GM06990 (cell line): ENCODE data around the gene LITAF.

ENCODE experiments used
- DNase-seq: peaks from one replicate; pipeline ENCODE4 v3.0.0-alpha.2; 2011; ENCODE audit not compliant: insufficient read length; ENCODE audit errors: extremely low read depth
- H3K27me3 ChIP-seq: replicated peaks from 2 replicates; pipeline ENCODE4 v1.6.0; 2011; ENCODE audit warnings: low read length; ENCODE audit not compliant: control insufficient read depth, insufficient read depth
- H3K36me3 ChIP-seq: 2 replicates; pipeline ENCODE4 v1.5.1; 2011; ENCODE audit warnings: low read length; ENCODE audit not compliant: control insufficient read depth, insufficient read depth
- H3K4me3 ChIP-seq: replicated peaks from 2 replicates; pipeline ENCODE4 v1.5.1; 2011; ENCODE audit warnings: low read depth, mild to moderate bottlenecking, control low read depth, low read length
- CTCF ChIP-seq: IDR thresholded peaks from 2 replicates; pipeline ENCODE4 v1.5.1; 2011; ENCODE audit warnings: low read length, control low read depth, mild to moderate bottlenecking, inconsistent platforms; ENCODE audit not compliant: insufficient read depth, poor library complexity, severe bottlenecking

The LITAF gene

GRCh38 chr16:11553371-11553770, 33.3 kb downstream of the LITAF start:
- H3K36me3 ChIP-seq: peaks cover 31% of the 10 kb centered on the region
- no peak for TF ChIP-seq CTCF
- no peak for DNase-seq
- H3K4me3 ChIP-seq: no peak overlapping the region
- no peaks in the 10 kb centered on the region for H3K27me3 ChIP-seq

GRCh38 chr16:11552440-11552839, 34.3 kb downstream of the LITAF start:
- Histone ChIP-seq H3K36me3 (peaks cover 29% of the 10 kb centered on the region), H3K27me3 (no peaks in the 10 kb centered on the region), H3K4me3 (no peak overlapping the region)
- TF ChIP-seq CTCF: no peak
- DNase-seq: no peak

GRCh38 chr16:11551842-11552241, 34.9 kb downstream of the LITAF start:
- peaks cover 29% of the 10 kb centered on the region for H3K36me3 ChIP-seq
- H3K27me3 ChIP-seq: no peaks in the 10 kb centered on the region
- no peak for DNase-seq
- TF ChIP-seq CTCF: no peak
- no peak overlapping the region for H3K4me3 ChIP-seq

GRCh38 chr16:11550791-11551498, 35.8 kb downstream of the LITAF start:
- Histone ChIP-seq H3K4me3 (no peak overlapping the region), H3K27me3 (no peaks in the 10 kb centered on the region), H3K36me3 (peaks cover 23% of the 10 kb centered on the region)
- no peak for TF ChIP-seq CTCF
- no peak for DNase-seq

- no peak for DNase-seq
- no peak for TF ChIP-seq CTCF
- H3K4me3 ChIP-seq: no peak overlapping the region
- no peaks in the 10 kb centered on the region for H3K27me3 ChIP-seq
- H3K36me3 ChIP-seq: peaks cover 7% of the 10 kb centered on the region
These were observed 39.4 kb downstream of the LITAF start for GRCh38 chr16:11547118-11547916.
